ENCODE measurements around the gene SP2.

The SP2 gene

GRCh38 chr17:47914306-47914948, 18.4 kb downstream of the SP2 start:
- Histone ChIP-seq H3K27ac (no peak overlapping the region), H3K79me2 (ENCODE audit: insufficient read depth, low read depth) (no peaks in the 10 kb centered on the region)

GRCh38 chr17:47915776-47916398, 19.9 kb downstream of the SP2 start:
- Histone ChIP-seq H3K4me2 (no peak overlapping the region), H3K36me3 (ENCODE audit: insufficient read depth) (no peaks in the 10 kb centered on the region), H4K20me1 (ENCODE audit: insufficient read depth) (no peaks in the 10 kb centered on the region)

More at GRCh38 chr17:47914306-47914948, 18.4 kb downstream of the SP2 start:
- no peak overlapping the region for H3K9ac ChIP-seq
- no peaks in the 10 kb centered on the region for H4K20me1 ChIP-seq (ENCODE audit: insufficient read depth)
- no peak overlapping the region for H3K4me3 ChIP-seq (IDR thresholded peaks at IDR 0.05; ENCODE audit: insufficient read depth, low read depth, low read length)
- no peak for TF ChIP-seq CTCF (conservative IDR thresholded peaks at IDR 0.05; ENCODE audit: low read depth, low read length)
- no peaks in the 10 kb centered on the region for H3K36me3 ChIP-seq (ENCODE audit: insufficient read depth)
- no peak overlapping the region for H2AFZ ChIP-seq (ENCODE audit: low read depth)
- H3K4me2 ChIP-seq: no peak overlapping the region
- H3K27me3 ChIP-seq (ENCODE audit: insufficient read depth, low read depth): no peaks in the 10 kb centered on the region
- no peaks in the 10 kb centered on the region for H3K4me1 ChIP-seq (ENCODE audit: low read depth, poor library complexity, severe bottlenecking)

GRCh38 chr17:47916489-47917208, 20.6 kb downstream of the SP2 start:
- no peak for TF ChIP-seq CTCF (conservative IDR thresholded peaks at IDR 0.05; ENCODE audit: low read depth, low read length)
- Histone ChIP-seq H3K4me3 (IDR thresholded peaks at IDR 0.05; ENCODE audit: insufficient read depth, low read depth, low read length) (no peak overlapping the region), H4K20me1 (ENCODE audit: insufficient read depth) (no peaks in the 10 kb centered on the region), H3K27me3 (ENCODE audit: insufficient read depth, low read depth) (no peaks in the 10 kb centered on the region), H2AFZ (ENCODE audit: low read depth) (no peak overlapping the region), H3K4me1 (ENCODE audit: low read depth, poor library complexity, severe bottlenecking) (no peaks in the 10 kb centered on the region), H3K27ac (no peak overlapping the region), H3K79me2 (ENCODE audit: insufficient read depth, low read depth) (no peaks in the 10 kb centered on the region), H3K4me2 (no peak overlapping the region), H3K9ac (no peak overlapping the region), H3K36me3 (ENCODE audit: insufficient read depth) (no peaks in the 10 kb centered on the region)

More at GRCh38 chr17:47915776-47916398, 19.9 kb downstream of the SP2 start:
- Histone ChIP-seq H3K4me3 (IDR thresholded peaks at IDR 0.05; ENCODE audit: insufficient read depth, low read depth, low read length) (no peak overlapping the region), H3K9ac (no peak overlapping the region), H3K27me3 (ENCODE audit: insufficient read depth, low read depth) (no peaks in the 10 kb centered on the region), H3K27ac (no peak overlapping the region), H2AFZ (ENCODE audit: low read depth) (no peak overlapping the region), H3K79me2 (ENCODE audit: insufficient read depth, low read depth) (no peaks in the 10 kb centered on the region), H3K4me1 (ENCODE audit: low read depth, poor library complexity, severe bottlenecking) (no peaks in the 10 kb centered on the region)
- TF ChIP-seq CTCF (conservative IDR thresholded peaks at IDR 0.05; ENCODE audit: low read depth, low read length): no peak

GRCh38 chr17:47917581-47917980, 21.5 kb downstream of the SP2 start:
- no peak overlapping the region for H2AFZ ChIP-seq (ENCODE audit: low read depth)
- H3K27ac ChIP-seq: no peak overlapping the region
- no peaks in the 10 kb centered on the region for H3K4me1 ChIP-seq (ENCODE audit: low read depth, poor library complexity, severe bottlenecking)
- no peaks in the 10 kb centered on the region for H4K20me1 ChIP-seq (ENCODE audit: insufficient read depth)
- H3K9ac ChIP-seq: no peak overlapping the region
- no peaks in the 10 kb centered on the region for H3K36me3 ChIP-seq (ENCODE audit: insufficient read depth)
- H3K4me2 ChIP-seq: no peak overlapping the region
- no peak for TF ChIP-seq CTCF (conservative IDR thresholded peaks at IDR 0.05; ENCODE audit: low read depth, low read length)
- no peaks in the 10 kb centered on the region for H3K27me3 ChIP-seq (ENCODE audit: insufficient read depth, low read depth)
- no peak overlapping the region for H3K4me3 ChIP-seq (IDR thresholded peaks at IDR 0.05; ENCODE audit: insufficient read depth, low read depth, low read length)
- no peaks in the 10 kb centered on the region for H3K79me2 ChIP-seq (ENCODE audit: insufficient read depth, low read depth)

All from KMS-11 (cell line).